ENCODE measurements around the gene GRB7.

The GRB7 gene

DNA sequence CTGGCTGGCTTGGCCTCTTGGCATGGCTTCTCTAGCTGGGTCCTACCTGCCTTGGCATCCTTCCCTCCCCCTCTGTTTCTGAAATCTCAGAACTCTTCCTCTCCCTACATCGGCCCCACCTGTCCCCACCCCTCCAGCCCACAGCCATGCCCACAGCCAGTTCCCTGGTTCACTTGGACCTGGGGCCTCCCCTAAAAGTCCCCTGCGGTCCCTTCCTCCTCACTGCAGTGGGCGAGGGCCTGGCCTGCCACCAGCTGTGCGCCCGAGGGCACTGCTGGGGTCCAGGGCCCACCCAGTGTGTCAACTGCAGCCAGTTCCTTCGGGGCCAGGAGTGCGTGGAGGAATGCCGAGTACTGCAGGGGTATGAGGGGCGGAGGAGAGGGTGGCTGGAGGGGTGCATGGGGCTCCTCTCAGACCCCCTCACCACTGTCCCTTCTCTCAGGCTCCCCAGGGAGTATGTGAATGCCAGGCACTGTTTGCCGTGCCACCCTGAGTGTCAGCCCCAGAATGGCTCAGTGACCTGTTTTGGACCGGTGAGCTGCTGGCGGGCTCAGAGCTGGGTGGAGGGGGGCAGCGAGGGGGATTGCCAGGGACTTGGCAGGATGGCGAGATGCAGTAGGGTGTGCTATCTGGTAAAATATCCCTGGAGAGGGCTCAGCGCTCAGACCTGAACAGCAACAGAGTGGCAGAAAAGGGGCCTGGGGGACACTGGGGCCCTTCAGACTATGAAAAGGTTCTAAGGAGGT, 21.5 kb upstream of the GRB7 start:
- ChIA-PET CTCF (interaction anchor here (1.0 kb wide), 1 partner anchor 93 kb away, joined by 3 read pairs; no protein-coding TSS in a partner anchor), POLR2A (no interaction called here)
- Histone ChIP-seq H3K4me3 (ENCODE audit: control insufficient read depth in 1 of 7, extremely low read depth in 1 of 7, insufficient read depth in 4 of 7, low read depth in 2 of 7, low read length in 6 of 7) (no peak overlapping the region), H3K27ac (ENCODE audit: insufficient read depth in 1 of 2, low read depth in 1 of 2, low read length in 2 of 2, poor library complexity in 1 of 2, severe bottlenecking in 2 of 2) (no peak overlapping the region), H3K36me3 (ENCODE audit: control insufficient read depth in 4 of 4, insufficient read depth in 4 of 4, low read length in 3 of 4) (no peaks in the 10 kb centered on the region), H3K9me3 (ENCODE audit: control extremely low read depth in 1 of 5, control insufficient read depth in 4 of 5, insufficient read depth in 2 of 5, low read depth in 1 of 5, low read length in 4 of 5) (no peaks in the 10 kb centered on the region), H3K4me1 (ENCODE audit: control extremely low read depth in 1 of 4, control insufficient read depth in 4 of 4, insufficient read depth in 4 of 4, low read length in 3 of 4) (no peaks in the 10 kb centered on the region), H3K27me3 (replicated peaks in 2 of 5; ENCODE audit: control insufficient read depth in 4 of 5, insufficient read depth in 5 of 5, low read length in 4 of 5) (no peaks in the 10 kb centered on the region)
- DNase-seq, result no peak
- 98% methylated on average over 11 of the region's 15 CpGs for WGBS (ENCODE audit: insufficient coverage)

DNA sequence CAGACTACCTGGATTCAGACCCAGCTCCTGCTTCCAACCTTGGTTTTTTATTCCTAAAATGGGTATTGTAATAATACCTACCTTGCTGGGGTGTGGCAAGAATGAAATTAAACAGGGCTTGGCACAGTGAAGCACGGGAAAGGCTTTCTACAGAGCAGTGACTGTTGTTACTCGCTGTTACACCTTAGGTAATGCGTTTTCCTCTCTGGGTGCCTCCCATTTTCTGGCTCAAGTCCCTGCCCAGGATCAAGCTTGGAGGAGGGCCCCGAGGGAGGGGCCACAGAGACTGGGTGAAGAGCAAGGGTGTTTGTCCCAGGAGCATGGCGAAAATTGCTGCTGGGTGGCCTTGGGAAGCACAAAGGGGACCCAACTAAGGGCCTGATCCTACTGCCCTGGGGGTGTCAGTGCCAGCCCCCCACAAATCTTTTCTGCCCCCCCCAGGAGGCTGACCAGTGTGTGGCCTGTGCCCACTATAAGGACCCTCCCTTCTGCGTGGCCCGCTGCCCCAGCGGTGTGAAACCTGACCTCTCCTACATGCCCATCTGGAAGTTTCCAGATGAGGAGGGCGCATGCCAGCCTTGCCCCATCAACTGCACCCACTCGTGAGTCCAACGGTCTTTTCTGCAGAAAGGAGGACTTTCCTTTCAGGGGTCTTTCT, 20.7 kb upstream of the GRB7 start:
- no peak for DNase-seq
- no peaks in the 10 kb centered on the region for H3K9me3 ChIP-seq (ENCODE audit: control extremely low read depth in 1 of 5, control insufficient read depth in 4 of 5, insufficient read depth in 2 of 5, low read depth in 1 of 5, low read length in 4 of 5)
- no peaks in the 10 kb centered on the region for H3K4me1 ChIP-seq (ENCODE audit: control extremely low read depth in 1 of 4, control insufficient read depth in 4 of 4, insufficient read depth in 4 of 4, low read length in 3 of 4)
- no peak overlapping the region for H3K27ac ChIP-seq (ENCODE audit: insufficient read depth in 1 of 2, low read depth in 1 of 2, low read length in 2 of 2, poor library complexity in 1 of 2, severe bottlenecking in 2 of 2)
- over 99% methylated on average over 7 of the region's 11 CpGs for WGBS (ENCODE audit: insufficient coverage)
- H3K27me3 ChIP-seq (replicated peaks in 2 of 5; ENCODE audit: control insufficient read depth in 4 of 5, insufficient read depth in 5 of 5, low read length in 4 of 5), result no peaks in the 10 kb centered on the region
- ChIA-PET CTCF (interaction anchor here (1.0 kb wide), 1 partner anchor 94 kb away, joined by 3 read pairs; no protein-coding TSS in a partner anchor), POLR2A (no interaction called here)
- no peaks in the 10 kb centered on the region for H3K36me3 ChIP-seq (ENCODE audit: control insufficient read depth in 4 of 4, insufficient read depth in 4 of 4, low read length in 3 of 4)
- H3K4me3 ChIP-seq (ENCODE audit: control insufficient read depth in 1 of 7, extremely low read depth in 1 of 7, insufficient read depth in 4 of 7, low read depth in 2 of 7, low read length in 6 of 7), result no peak overlapping the region

DNA sequence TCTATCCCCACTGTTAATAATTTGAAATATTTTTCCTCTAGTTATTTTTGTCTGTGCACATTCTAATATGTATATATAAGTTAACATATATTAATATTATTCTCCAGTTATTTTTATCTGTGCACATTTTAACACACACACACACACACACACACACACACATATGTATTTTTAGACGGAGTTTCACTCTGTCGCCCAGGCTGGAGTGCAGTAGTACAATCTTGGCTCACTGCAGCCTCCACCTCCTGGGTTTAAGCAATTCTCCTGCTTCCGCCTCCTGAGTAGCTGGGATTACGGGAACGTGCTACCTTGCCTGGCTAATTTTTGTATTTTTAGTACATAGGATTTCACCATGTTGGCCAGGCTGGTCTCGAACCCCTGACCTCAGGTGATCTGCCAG, 20.1 kb upstream of the GRB7 start:
- no peak for DNase-seq
- POLR2A ChIA-PET, result no interaction called here
- no peak overlapping the region for H3K4me3 ChIP-seq (ENCODE audit: control insufficient read depth in 1 of 7, extremely low read depth in 1 of 7, insufficient read depth in 4 of 7, low read depth in 2 of 7, low read length in 6 of 7)
- H3K27me3 ChIP-seq (replicated peaks in 2 of 5; ENCODE audit: control insufficient read depth in 4 of 5, insufficient read depth in 5 of 5, low read length in 4 of 5), result no peaks in the 10 kb centered on the region
- H3K4me1 ChIP-seq (ENCODE audit: control extremely low read depth in 1 of 4, control insufficient read depth in 4 of 4, insufficient read depth in 4 of 4, low read length in 3 of 4), result no peaks in the 10 kb centered on the region
- CTCF ChIA-PET, result interaction anchor here (2.4 kb wide), 1 partner anchor 11 kb away, joined by 16 read pairs; the partner anchor contains the start of gene MIEN1
- no peaks in the 10 kb centered on the region for H3K36me3 ChIP-seq (ENCODE audit: control insufficient read depth in 4 of 4, insufficient read depth in 4 of 4, low read length in 3 of 4)
- H3K9me3 ChIP-seq (ENCODE audit: control extremely low read depth in 1 of 5, control insufficient read depth in 4 of 5, insufficient read depth in 2 of 5, low read depth in 1 of 5, low read length in 4 of 5), result no peaks in the 10 kb centered on the region
- WGBS (ENCODE audit: insufficient coverage), result 96% methylated on average over 5 of the region's 6 CpGs
- no peak overlapping the region for H3K27ac ChIP-seq (ENCODE audit: insufficient read depth in 1 of 2, low read depth in 1 of 2, low read length in 2 of 2, poor library complexity in 1 of 2, severe bottlenecking in 2 of 2)

DNA sequence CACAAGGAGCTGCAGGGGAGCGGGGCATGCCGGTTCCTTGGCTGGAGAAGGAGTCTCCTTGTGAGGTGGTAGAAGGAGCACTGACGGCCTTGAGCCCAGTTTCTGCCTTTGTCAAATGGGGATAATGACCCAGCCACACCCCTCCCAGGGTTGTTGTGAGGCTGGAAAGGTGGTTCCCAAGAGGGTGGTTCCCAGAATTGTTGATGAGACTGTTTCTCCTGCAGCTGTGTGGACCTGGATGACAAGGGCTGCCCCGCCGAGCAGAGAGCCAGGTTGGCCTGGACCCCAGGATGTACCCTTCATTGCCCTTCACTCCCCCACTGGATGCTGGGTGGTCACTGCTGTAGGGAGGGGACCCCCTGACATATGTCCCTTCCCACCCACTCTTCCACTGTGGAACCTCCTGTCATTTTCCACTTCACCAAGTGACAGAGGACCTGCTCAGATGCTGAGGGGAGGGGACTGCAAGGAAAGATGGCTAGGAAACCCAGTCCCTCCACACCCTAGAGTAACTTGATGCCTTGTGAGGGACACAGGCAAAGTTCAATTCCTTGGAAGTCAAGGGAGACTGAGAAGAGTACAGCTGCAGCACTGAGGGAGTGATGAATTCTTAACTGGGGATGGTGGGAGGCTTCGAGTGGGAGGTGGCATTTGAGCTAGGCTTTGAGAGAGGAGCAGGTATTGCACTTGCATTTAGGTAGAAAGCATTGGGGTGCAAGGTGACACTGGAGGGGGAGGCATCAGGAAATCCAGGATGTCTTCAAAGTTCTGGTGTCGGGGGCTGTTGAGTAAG, 18.0 kb upstream of the GRB7 start:
- ChIA-PET CTCF (interaction anchor here (1.2 to 2.4 kb wide), 5 partner anchors 9 to 98 kb away, joined by 3 to 16 read pairs (median 4); partner anchors contain the start of genes ERBB2 and MIEN1), POLR2A (interaction anchor here (1.0 kb wide), 1 partner anchor 131 kb away, joined by 9 read pairs; no protein-coding TSS in a partner anchor)
- WGBS (ENCODE audit: insufficient coverage), result 89% methylated on average over 4 of the region's 7 CpGs
- no peak for DNase-seq
- Histone ChIP-seq H3K9me3 (ENCODE audit: control extremely low read depth in 1 of 5, control insufficient read depth in 4 of 5, insufficient read depth in 2 of 5, low read depth in 1 of 5, low read length in 4 of 5) (no peaks in the 10 kb centered on the region), H3K4me1 (ENCODE audit: control extremely low read depth in 1 of 4, control insufficient read depth in 4 of 4, insufficient read depth in 4 of 4, low read length in 3 of 4) (no peaks in the 10 kb centered on the region), H3K36me3 (ENCODE audit: control insufficient read depth in 4 of 4, insufficient read depth in 4 of 4, low read length in 3 of 4) (no peaks in the 10 kb centered on the region), H3K4me3 (ENCODE audit: control insufficient read depth in 1 of 7, extremely low read depth in 1 of 7, insufficient read depth in 4 of 7, low read depth in 2 of 7, low read length in 6 of 7) (no peak overlapping the region), H3K27ac (ENCODE audit: insufficient read depth in 1 of 2, low read depth in 1 of 2, low read length in 2 of 2, poor library complexity in 1 of 2, severe bottlenecking in 2 of 2) (no peak overlapping the region), H3K27me3 (replicated peaks in 2 of 5; ENCODE audit: control insufficient read depth in 4 of 5, insufficient read depth in 5 of 5, low read length in 4 of 5) (no peaks in the 10 kb centered on the region)

DNA sequence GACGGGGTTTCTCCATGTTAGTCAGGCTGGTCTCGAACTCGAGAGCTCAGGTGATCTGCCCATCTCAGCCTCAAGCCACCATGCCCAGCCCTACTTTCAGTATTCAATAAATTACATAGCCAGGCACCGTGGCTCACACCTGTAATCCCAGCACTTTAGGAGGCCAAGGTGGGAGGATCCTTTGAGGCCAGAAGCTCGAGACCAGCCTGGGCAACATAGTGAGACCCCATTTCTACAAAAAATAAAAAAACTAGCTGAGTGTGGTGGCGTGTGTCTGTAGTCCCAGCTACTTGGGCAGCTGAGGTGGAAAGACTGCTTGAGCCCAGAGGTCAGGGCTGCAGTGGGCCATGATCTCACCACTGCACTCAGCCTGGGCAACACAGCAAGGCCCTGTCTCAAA, 15.6 kb upstream of the GRB7 start:
- Histone ChIP-seq H3K9me3 (ENCODE audit: control extremely low read depth in 1 of 5, control insufficient read depth in 4 of 5, insufficient read depth in 2 of 5, low read depth in 1 of 5, low read length in 4 of 5) (no peaks in the 10 kb centered on the region), H3K4me3 (ENCODE audit: control insufficient read depth in 1 of 7, extremely low read depth in 1 of 7, insufficient read depth in 4 of 7, low read depth in 2 of 7, low read length in 6 of 7) (no peak overlapping the region), H3K4me1 (ENCODE audit: control extremely low read depth in 1 of 4, control insufficient read depth in 4 of 4, insufficient read depth in 4 of 4, low read length in 3 of 4) (no peaks in the 10 kb centered on the region), H3K36me3 (ENCODE audit: control insufficient read depth in 4 of 4, insufficient read depth in 4 of 4, low read length in 3 of 4) (peaks cover 0 to under 1% (median 0%) of the 10 kb centered on the region in 4 experiments), H3K27ac (ENCODE audit: insufficient read depth in 1 of 2, low read depth in 1 of 2, low read length in 2 of 2, poor library complexity in 1 of 2, severe bottlenecking in 2 of 2) (no peak overlapping the region), H3K27me3 (replicated peaks in 2 of 5; ENCODE audit: control insufficient read depth in 4 of 5, insufficient read depth in 5 of 5, low read length in 4 of 5) (no peaks in the 10 kb centered on the region)
- DNase-seq, result no peak
- ChIA-PET CTCF (interaction anchor here (0.8 to 0.9 kb wide), 2 partner anchors 25 to 173 kb away, joined by 3 to 4 read pairs; no protein-coding TSS in a partner anchor), POLR2A (no interaction called here)
- WGBS (ENCODE audit: insufficient coverage), result 100% methylated on average over 4 of the region's 6 CpGs

DNA sequence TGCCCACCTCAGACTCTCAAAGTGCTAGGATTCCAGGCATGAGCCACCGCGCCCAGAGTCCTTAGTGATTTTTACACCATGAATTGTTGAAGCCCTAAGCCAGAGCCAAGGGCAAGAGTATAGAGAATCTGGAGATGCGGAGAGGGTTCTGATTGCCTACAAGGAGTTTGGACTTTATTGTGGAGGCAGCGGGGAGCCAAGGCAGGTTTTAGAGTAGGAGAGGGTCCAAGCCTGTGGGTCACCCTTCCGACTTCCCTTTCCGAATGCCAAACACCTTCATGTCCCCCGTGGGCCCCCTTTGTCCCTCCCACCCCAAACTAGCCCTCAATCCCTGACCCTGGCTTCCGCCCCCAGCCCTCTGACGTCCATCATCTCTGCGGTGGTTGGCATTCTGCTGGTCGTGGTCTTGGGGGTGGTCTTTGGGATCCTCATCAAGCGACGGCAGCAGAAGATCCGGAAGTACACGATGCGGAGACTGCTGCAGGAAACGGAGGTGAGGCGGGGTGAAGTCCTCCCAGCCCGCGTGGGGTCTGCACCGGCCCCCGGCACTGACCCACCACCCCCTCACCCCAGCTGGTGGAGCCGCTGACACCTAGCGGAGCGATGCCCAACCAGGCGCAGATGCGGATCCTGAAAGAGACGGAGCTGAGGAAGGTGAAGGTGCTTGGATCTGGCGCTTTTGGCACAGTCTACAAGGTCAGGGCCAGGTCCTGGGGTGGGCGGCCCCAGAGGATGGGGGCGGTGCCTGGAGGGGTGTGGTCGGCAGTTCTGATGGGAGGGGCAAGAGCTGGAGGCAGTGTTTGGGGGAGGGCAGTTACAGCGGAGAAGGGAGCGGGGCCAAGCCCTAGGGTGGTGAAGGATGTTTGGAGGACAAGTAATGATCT, 14.5 kb upstream of the GRB7 start:
- no peaks in the 10 kb centered on the region for H3K27me3 ChIP-seq (replicated peaks in 2 of 5; ENCODE audit: control insufficient read depth in 4 of 5, insufficient read depth in 5 of 5, low read length in 4 of 5)
- H3K9me3 ChIP-seq (ENCODE audit: control extremely low read depth in 1 of 5, control insufficient read depth in 4 of 5, insufficient read depth in 2 of 5, low read depth in 1 of 5, low read length in 4 of 5), result no peaks in the 10 kb centered on the region
- POLR2A ChIA-PET, result no interaction called here
- no peak overlapping the region for H3K27ac ChIP-seq (ENCODE audit: insufficient read depth in 1 of 2, low read depth in 1 of 2, low read length in 2 of 2, poor library complexity in 1 of 2, severe bottlenecking in 2 of 2)
- H3K36me3 ChIP-seq (ENCODE audit: control insufficient read depth in 4 of 4, insufficient read depth in 4 of 4, low read length in 3 of 4), result peaks cover 1 to 12% (median 4%) of the 10 kb centered on the region in 4 experiments
- no peak overlapping the region for H3K4me3 ChIP-seq (ENCODE audit: control insufficient read depth in 1 of 7, extremely low read depth in 1 of 7, insufficient read depth in 4 of 7, low read depth in 2 of 7, low read length in 6 of 7)
- DNase-seq, result no peak
- CTCF ChIA-PET, result interaction anchor here (0.6 to 0.9 kb wide), 2 partner anchors 11 to 147 kb away, joined by 3 read pairs; no protein-coding TSS in a partner anchor
- no peaks in the 10 kb centered on the region for H3K4me1 ChIP-seq (ENCODE audit: control extremely low read depth in 1 of 4, control insufficient read depth in 4 of 4, insufficient read depth in 4 of 4, low read length in 3 of 4)
- 97% methylated on average over 23 of the region's 34 CpGs for WGBS (ENCODE audit: insufficient coverage)

Data from common myeloid progenitor, CD34-positive (primary cell).